NB4 (cell line): ENCODE data around the gene TJAP1.

ENCODE experiments used
- DNase-seq: peaks from one replicate; pipeline ENCODE4 v3.0.0; 2010; ENCODE audit warnings: low read depth
- H3K4me3 ChIP-seq: one replicate; pipeline ENCODE4 v1.5.1; 2011; ENCODE audit warnings: mild to moderate bottlenecking, low read depth, low read length, moderate library complexity
- MYC ChIP-seq: IDR thresholded peaks from 2 replicates; pipeline ENCODE4 v1.6.1; 2011; ENCODE audit warnings: low read depth, low read length
- POLR2A ChIP-seq: IDR thresholded peaks from 2 replicates; pipeline ENCODE4 v1.6.1; 2011; ENCODE audit warnings: mild to moderate bottlenecking; ENCODE audit not compliant: insufficient read length; ENCODE audit errors: extremely low read depth
- TF ChIP-seq, protein P1 (sequence below): IDR thresholded peaks from 2 replicates; pipeline ENCODE4 v1.6.1; 2011; ENCODE audit warnings: low read depth, low read length
- TF ChIP-seq, protein P2 (sequence below): IDR thresholded peaks from one replicate; pipeline ENCODE4 v1.5.1; 2012; ENCODE audit warnings: low read depth, low read length

Gene TJAP1

DNA sequence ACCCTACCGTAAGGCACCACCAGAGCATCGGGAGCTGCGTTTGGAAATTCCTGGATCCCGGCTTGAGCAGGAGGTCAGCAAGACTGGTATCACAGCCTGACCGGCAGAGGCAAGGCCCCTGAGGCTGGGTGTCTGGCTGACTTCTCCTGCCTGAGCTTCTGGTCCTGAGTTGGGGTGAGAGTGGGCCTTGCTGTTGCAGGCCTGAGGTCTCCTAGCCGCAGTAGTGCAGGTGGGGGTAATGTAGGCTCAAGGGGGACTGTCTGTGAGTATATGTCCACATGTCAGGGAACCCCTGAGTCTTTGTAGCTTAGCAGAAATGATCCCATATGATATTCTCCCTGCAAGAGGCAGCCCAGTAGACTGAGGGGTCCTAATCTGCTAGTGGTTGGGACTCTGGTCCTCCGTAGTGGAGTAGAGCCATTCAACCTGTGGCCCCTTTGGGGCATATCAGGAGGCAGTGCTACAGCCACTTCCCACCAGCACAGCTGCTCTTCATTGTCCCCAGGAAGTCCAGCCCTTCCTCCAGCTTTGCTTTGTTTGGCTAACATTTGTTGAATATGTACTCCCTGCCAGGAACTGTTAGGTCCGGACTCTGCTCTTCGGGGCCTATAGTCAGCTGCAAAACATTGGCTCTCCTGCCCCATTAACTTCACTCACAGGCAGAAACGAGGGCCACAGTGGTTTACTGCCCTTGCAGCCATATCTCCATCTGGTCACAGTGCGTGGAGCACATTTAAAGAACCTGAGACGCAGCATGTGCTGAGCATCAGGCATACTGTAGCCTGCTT lies 21.9 kb downstream of the TJAP1 start:
- no peak for TF ChIP-seq POLR2A
- TF ChIP-seq, protein P1, sequence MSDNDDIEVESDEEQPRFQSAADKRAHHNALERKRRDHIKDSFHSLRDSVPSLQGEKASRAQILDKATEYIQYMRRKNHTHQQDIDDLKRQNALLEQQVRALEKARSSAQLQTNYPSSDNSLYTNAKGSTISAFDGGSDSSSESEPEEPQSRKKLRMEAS: no peak
- TF ChIP-seq, protein P2, sequence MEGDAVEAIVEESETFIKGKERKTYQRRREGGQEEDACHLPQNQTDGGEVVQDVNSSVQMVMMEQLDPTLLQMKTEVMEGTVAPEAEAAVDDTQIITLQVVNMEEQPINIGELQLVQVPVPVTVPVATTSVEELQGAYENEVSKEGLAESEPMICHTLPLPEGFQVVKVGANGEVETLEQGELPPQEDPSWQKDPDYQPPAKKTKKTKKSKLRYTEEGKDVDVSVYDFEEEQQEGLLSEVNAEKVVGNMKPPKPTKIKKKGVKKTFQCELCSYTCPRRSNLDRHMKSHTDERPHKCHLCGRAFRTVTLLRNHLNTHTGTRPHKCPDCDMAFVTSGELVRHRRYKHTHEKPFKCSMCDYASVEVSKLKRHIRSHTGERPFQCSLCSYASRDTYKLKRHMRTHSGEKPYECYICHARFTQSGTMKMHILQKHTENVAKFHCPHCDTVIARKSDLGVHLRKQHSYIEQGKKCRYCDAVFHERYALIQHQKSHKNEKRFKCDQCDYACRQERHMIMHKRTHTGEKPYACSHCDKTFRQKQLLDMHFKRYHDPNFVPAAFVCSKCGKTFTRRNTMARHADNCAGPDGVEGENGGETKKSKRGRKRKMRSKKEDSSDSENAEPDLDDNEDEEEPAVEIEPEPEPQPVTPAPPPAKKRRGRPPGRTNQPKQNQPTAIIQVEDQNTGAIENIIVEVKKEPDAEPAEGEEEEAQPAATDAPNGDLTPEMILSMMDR: no peak
- no peak for TF ChIP-seq MYC
- DNase-seq: no peak
- no peak overlapping the region for H3K4me3 ChIP-seq

DNA sequence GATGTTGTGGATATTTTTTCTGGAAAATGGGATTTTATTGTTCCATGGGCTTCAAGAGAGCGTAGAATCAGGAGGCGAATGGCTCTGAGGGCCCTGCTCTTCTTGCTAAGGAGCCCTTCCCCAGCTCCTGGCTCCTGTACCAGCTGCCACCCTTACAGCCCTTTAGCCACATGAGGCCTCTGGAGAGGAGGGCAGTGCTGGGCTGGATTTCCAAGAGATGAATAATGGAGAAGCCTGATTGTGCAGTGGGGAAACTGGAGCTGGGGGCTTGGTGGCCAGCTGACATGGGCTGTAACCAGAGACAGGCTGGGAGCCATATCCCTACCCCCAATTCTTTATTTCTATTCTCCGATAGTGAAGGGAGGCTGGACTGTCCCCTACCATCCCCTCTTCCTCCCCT lies 23.6 kb downstream of the TJAP1 start:
- no peak overlapping the region for H3K4me3 ChIP-seq
- DNase-seq: no peak
- TF ChIP-seq, protein P2: no peak
- TF ChIP-seq, protein P1: no peak
- TF ChIP-seq POLR2A (no peak), MYC (no peak)

DNA sequence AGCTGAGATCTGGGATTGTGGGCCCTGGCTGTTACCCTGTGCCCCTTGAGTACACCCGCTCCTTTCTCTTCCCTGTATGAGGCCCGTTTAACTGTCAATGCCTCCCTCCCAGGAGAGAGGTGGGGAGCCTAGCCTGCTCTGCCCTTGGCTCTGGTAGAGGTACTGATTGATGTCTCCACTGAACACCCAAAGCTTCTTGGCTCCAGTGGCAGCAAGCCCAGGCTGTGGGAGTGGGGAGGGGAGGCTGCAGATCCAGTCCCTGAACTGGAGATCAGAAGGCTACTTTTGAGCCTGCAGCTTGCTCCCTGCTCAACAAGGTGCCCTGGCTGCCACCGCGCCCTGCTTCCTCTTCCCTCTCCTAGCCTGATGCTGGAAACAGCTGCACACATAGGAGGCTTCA lies 25.3 kb downstream of the TJAP1 start:
- TF ChIP-seq POLR2A: no peak
- TF ChIP-seq, protein P2: no peak
- TF ChIP-seq, protein P1: no peak
- TF ChIP-seq MYC: no peak
- no peak overlapping the region for H3K4me3 ChIP-seq
- DNase-seq: no peak

DNA sequence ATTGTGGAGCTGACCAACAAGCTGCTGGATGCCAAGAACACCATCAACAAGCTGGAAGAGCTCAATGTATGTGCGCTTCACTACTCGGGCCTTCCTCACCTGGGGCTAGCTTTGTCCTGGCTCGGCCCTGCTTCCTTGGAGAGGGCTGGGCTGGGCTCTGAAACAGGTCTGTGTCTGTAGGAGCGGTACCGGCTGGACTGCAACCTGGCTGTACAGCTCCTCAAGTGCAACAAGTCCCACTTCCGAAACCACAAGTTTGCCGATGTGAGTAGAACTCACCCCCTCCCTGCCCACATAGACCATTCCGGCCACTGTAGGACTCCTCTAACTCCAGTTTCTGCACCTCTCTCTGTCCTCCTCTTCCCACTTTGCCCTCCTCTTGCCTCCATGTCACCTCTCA lies 26.1 kb downstream of the TJAP1 start:
- TF ChIP-seq, protein P1: no peak
- TF ChIP-seq, protein P2: no peak
- TF ChIP-seq POLR2A: no peak
- TF ChIP-seq MYC: no peak
- DNase-seq: no peak
- no peak overlapping the region for H3K4me3 ChIP-seq

DNA sequence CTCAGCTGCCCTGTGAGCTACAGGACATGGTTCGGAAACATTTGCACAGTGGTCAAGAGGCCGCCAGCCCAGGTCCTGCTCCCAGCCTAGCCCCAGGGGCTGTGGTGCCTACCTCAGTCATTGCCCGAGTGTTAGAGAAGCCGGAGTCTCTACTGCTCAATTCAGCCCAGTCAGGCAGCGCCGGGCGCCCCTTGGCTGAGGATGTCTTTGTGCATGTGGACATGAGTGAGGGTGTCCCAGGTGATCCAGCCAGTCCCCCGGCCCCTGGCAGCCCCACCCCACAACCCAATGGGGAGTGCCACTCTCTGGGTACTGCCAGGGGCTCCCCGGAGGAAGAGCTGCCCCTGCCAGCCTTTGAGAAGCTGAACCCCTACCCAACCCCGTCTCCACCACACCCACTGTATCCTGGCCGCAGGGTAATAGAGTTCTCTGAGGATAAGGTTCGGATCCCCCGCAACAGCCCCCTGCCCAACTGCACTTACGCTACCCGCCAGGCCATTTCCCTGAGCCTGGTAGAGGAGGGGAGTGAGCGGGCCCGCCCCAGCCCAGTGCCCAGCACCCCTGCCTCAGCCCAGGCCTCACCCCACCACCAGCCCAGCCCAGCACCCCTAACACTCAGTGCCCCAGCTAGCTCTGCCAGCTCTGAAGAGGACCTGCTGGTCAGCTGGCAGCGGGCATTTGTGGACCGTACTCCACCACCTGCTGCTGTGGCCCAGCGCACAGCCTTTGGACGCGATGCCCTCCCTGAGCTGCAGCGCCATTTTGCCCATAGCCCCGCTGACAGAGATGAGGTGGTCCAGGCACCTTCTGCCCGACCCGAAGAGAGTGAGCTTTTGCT lies 27.6 kb downstream of the TJAP1 start:
- no peak overlapping the region for H3K4me3 ChIP-seq
- DNase-seq: no peak
- TF ChIP-seq POLR2A (no peak), MYC (no peak)
- TF ChIP-seq, protein P1: no peak
- TF ChIP-seq, protein P2: no peak
